PC-9 (cell line): ENCODE measurements around the gene ATP1A4.

Experiments used
- EZH2 ChIP-seq: fragments of 200-600 bp; sonication (generic); IDR thresholded peaks from 2 replicates; pipeline ENCODE4 v1.8.0; 2017; ENCODE audit warnings: antibody characterized with exemption, low read depth
- TF ChIP-seq, protein P1 (sequence below): fragments of 200-600 bp; sonication (generic); conservative IDR thresholded peaks from 2 replicates; pipeline ENCODE4 v1.6.1; 2017; ENCODE audit warnings: mixed run types, antibody characterized with exemption, mild to moderate bottlenecking, moderate library complexity

DNA sequence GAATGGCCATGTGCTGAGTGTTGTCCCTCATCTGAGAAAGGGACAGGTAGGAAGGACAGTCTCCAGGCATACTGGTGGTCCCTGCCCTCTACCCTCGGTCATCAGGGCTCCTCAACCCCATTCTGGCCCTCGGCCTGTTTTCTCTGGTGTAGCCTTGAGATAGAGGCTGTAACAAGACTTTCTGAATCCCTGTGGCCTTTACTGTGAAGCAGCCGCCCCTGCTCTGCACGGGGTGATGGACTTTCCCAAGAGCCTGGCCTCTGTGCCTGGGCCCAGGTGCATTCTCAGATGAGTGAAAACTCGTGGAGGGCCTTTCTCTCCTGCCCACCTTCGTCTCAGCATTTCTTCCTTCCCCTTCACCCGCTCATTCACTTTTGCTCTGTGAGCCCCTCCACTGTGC lies 36.0 kb downstream of the ATP1A4 start:
- TF ChIP-seq, protein P1, sequence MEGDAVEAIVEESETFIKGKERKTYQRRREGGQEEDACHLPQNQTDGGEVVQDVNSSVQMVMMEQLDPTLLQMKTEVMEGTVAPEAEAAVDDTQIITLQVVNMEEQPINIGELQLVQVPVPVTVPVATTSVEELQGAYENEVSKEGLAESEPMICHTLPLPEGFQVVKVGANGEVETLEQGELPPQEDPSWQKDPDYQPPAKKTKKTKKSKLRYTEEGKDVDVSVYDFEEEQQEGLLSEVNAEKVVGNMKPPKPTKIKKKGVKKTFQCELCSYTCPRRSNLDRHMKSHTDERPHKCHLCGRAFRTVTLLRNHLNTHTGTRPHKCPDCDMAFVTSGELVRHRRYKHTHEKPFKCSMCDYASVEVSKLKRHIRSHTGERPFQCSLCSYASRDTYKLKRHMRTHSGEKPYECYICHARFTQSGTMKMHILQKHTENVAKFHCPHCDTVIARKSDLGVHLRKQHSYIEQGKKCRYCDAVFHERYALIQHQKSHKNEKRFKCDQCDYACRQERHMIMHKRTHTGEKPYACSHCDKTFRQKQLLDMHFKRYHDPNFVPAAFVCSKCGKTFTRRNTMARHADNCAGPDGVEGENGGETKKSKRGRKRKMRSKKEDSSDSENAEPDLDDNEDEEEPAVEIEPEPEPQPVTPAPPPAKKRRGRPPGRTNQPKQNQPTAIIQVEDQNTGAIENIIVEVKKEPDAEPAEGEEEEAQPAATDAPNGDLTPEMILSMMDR = no peak
- TF ChIP-seq EZH2 = no peak
